ENCODE measurements around the gene NEK10. TPM values are rescaled to one million over a fixed set of nuclear protein-coding genes. Genes with fewer than 3 reads are reported as not detected.

The NEK10 gene
- total and polyA plus RNA-seq, 4 donors = 3.5 to 60.3 (median 12.8) TPM

- Histone ChIP-seq H3K4me3 (no peak overlapping the region), H3K9me3 (ENCODE audit: control insufficient read depth in 4 of 4, insufficient read depth in 3 of 4, low read length in 3 of 4) (no peaks in the 10 kb centered on the region), H3K36me3 (ENCODE audit: control insufficient read depth in 4 of 4, insufficient read depth in 4 of 4, low read length in 4 of 4) (no peaks in the 10 kb centered on the region), H3K27ac (ENCODE audit: low read depth in 1 of 2, low read length in 1 of 2) (no peak overlapping the region), H3K9ac (ENCODE audit: insufficient read depth in 1 of 2, low read length in 2 of 2) (no peak overlapping the region), H3K27me3 (ENCODE audit: control insufficient read depth in 3 of 3, insufficient read depth in 3 of 3, low read length in 2 of 3) (no peaks in the 10 kb centered on the region), H3K4me1 (ENCODE audit: control insufficient read depth in 5 of 5, insufficient read depth in 5 of 5, low read length in 5 of 5) (no peaks in the 10 kb centered on the region)
- ATAC-seq (ENCODE audit: insufficient read depth, low FRiP score) = no peak
- no peak for DNase-seq
- TF ChIP-seq CTCF (IDR thresholded peaks at IDR 0.05; ENCODE audit: control extremely low read depth, extremely low read depth) = no peak
- WGBS, 2 donors = 59 to 76% methylated on average over 2 of the region's 2 CpGs
These were observed 308.8 kb downstream of the NEK10 start for GRCh38 chr3:27060336-27060735.

Small RNA genes lying within 50 kb of the gene (small RNA-seq; reads per million reads assigned to genes)
- not detected for gene MINOS1P3 (ENCODE audit: low replicate concordance)
- not detected for gene RNU6-342P (ENCODE audit: low replicate concordance)

Other genes with a start within 250 kb of the NEK10 start
- gene SLC4A7, start 115.0 kb upstream of the NEK10 start, total RNA-seq = 10 to 100 TPM; 17.9 to 87.1 TPM
- gene SLC4A7, start 115.0 kb upstream of the NEK10 start, polyA plus RNA-seq = 1 to 10 TPM; 3.3 to 5.9 TPM

Measured in lung (tissue), 13 donors.